T-helper 1 cell treated with Interleukin-12 subunit alpha and Interleukin-12 subunit beta and Interleukin-4 antibody, amounts not matched to agents 30 μg/mL and 1 μg/mL, for 36 hours (primary cell): ENCODE results near the gene CHRNA4.

ENCODE experiments used
- H3K27ac Mint-ChIP-seq: one replicate; pipeline ENCODE4 v1.8.0; 2021; ENCODE audit warnings: mild to moderate bottlenecking, mixed read lengths
- H3K27me3 Mint-ChIP-seq: one replicate; pipeline ENCODE4 v1.8.0; 2021; ENCODE audit warnings: low read depth, mixed read lengths
- H3K36me3 Mint-ChIP-seq: one replicate; pipeline ENCODE4 v1.8.0; 2021; ENCODE audit warnings: low read depth, mixed read lengths
- H3K4me1 Mint-ChIP-seq: one replicate; pipeline ENCODE4 v1.8.0; 2021; ENCODE audit warnings: low read depth, mixed read lengths
- H3K4me3 Mint-ChIP-seq: one replicate; pipeline ENCODE4 v1.8.0; 2021; ENCODE audit warnings: mild to moderate bottlenecking, moderate library complexity, mixed read lengths
- H3K9me3 Mint-ChIP-seq: one replicate; pipeline ENCODE4 v1.8.0; 2021; ENCODE audit warnings: mixed read lengths

CHRNA4 gene

DNA sequence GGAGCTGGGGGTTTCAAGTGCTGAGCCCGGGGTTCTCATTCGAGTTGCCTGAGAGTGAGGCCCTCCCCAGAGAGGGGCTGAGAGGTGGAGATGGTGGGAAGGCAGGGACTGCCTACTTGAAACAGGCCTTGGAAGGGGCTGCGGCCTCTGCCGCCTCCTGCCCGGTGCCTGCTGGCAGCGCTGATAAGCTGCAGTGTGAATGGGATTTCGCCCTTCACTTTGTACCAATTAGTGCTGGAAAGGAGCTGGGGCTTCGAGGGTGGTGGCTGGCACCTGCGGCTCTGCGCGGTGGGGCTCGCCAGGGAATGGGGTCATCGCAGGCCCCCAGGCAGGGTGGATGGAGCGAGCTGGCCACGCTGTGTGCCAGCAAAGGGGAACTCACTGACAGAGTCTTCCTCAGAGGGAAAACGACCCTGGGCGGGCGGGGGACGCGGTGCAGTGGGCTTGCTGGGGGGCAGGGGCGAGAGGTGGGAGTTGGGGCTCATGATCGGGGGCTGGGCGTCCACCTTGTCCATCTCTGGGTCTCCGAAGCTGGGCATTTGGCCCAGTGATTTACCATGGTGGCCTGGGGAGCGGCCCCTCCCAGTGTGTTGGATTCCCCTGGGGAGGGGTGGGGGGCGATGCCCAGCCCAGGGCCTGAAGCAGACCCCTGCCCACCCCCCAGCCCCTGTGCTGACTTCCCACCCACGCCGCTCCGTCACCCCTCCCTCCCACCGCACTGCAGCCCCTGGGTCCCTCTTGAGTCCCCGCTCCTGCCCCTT is 45.2 kb downstream of the CHRNA4 start:
- Mint-ChIP-seq H3K36me3 (no peaks in the 10 kb centered on the region), H3K9me3 (no peaks in the 10 kb centered on the region), H3K4me1 (no peaks in the 10 kb centered on the region), H3K4me3 (no peak overlapping the region), H3K27me3 (no peaks in the 10 kb centered on the region), H3K27ac (no peak overlapping the region)

DNA sequence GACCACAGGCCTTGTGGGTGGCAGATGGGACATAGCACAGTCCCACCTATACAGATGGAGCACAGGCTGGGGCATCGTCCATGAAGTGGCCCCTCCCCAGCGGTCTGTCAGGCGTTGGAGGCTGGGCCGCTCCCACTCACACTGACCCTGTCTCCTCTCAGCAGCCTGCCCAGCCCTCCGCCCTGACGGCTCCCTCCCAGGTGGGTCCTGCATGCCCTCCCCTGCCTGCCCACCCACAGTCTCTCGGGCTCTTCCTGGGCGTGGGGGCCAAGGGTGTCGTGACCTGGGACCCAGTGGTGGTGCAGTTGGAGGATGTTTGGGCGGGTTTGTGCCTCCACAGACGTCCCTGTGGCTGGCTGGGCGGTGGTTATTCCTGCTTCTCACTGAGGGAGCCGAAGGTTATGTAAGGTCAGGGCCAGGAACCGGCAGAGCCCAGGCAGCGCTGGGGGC is 45.9 kb downstream of the CHRNA4 start:
- Mint-ChIP-seq H3K27ac (no peak overlapping the region), H3K36me3 (no peaks in the 10 kb centered on the region), H3K9me3 (no peaks in the 10 kb centered on the region), H3K4me3 (no peak overlapping the region), H3K4me1 (no peaks in the 10 kb centered on the region), H3K27me3 (no peaks in the 10 kb centered on the region)

DNA sequence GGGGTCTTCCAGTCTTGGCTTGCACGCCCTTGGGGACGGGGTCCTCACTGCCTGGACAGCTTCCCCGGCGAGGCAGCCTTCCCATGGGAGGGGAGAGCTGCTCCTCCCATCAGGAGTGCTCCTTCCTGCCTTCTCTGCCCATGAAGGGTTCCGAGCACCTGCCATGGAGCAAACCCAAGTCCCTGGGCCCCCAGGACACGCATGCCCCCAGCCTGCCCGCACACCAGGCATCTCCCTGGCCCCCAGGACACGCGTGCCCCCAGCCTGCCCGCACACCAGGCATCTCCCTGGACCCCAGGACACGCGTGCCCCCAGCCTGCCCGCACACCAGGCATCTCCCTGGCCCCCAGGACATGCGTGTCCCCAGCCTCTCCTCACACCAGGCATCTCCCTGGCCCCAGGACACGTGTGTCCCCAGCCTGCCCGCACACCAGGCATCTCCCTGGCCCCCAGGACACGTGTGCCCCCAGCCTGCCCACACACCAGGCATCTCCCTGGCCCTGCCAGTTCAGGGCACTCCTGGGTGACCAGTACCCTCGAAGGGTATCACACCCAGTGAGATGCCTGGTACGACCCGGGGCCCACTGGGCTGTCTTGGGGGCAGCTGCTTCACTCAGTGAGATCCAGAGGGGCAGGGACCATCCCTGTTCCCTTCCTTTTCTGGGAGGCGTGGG is 46.4 kb downstream of the CHRNA4 start:
- H3K4me1 Mint-ChIP-seq: no peaks in the 10 kb centered on the region
- no peak overlapping the region for H3K4me3 Mint-ChIP-seq
- H3K9me3 Mint-ChIP-seq: no peaks in the 10 kb centered on the region
- no peaks in the 10 kb centered on the region for H3K36me3 Mint-ChIP-seq
- no peak overlapping the region for H3K27ac Mint-ChIP-seq
- H3K27me3 Mint-ChIP-seq: no peaks in the 10 kb centered on the region

DNA sequence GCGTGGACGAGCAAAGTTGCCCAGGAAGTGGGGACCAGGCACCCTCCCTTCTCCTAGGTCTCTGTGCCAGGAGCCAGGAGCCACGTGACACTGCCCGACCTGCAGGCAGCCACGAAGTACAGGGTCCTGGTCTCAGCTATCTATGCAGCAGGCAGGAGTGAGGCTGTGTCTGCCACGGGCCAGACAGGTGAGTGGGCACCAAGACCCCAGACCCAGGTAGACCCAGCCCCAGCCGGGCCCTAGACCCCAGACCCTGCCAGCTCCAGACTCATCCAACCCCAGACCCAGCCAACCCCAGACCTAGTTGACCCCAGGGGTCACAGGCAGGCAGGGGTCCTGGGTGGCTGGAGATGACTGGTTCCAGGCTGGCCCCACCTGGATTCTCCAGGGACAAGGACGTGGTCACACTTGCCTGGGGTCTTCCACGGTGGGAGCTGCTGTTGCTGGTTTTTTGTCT is 47.1 kb downstream of the CHRNA4 start:
- Mint-ChIP-seq H3K27me3 (no peaks in the 10 kb centered on the region), H3K9me3 (no peaks in the 10 kb centered on the region), H3K4me1 (no peaks in the 10 kb centered on the region), H3K36me3 (no peaks in the 10 kb centered on the region), H3K4me3 (no peak overlapping the region), H3K27ac (no peak overlapping the region)

DNA sequence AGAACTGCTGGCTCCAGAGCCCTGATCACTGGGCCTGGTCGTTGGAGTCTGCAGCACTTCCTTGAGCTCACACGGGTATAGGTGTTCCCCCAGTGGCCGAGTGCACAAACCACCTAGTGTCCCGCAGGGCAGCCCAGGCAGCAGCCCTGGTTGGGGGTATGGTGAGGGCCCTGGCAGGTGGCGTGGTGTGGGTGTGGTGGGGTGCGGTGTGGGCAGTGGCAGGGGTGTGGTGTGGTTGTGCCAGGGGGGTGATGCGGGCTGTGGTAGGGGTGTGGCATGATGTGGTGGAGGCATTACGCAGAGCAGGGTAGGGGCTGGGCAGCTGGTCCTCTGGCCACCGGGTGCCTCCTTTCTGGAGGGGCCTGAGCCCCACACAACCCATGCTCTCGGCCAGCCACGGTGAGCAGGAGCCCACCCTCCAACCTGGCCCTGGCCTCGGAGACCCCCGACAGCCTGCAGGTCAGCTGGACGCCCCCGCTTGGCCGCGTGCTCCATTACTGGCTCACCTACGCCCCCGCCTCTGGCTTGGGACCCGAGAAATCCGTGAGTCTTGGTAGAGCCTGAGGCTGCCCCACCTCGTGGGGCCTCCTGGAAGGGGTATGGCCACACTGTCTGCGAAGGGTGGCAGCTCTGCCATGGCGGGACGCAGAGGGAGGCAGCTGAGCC is 47.7 kb downstream of the CHRNA4 start:
- Mint-ChIP-seq H3K27me3 (no peaks in the 10 kb centered on the region), H3K4me3 (no peak overlapping the region), H3K27ac (no peak overlapping the region), H3K4me1 (no peaks in the 10 kb centered on the region), H3K36me3 (no peaks in the 10 kb centered on the region), H3K9me3 (no peaks in the 10 kb centered on the region)

DNA sequence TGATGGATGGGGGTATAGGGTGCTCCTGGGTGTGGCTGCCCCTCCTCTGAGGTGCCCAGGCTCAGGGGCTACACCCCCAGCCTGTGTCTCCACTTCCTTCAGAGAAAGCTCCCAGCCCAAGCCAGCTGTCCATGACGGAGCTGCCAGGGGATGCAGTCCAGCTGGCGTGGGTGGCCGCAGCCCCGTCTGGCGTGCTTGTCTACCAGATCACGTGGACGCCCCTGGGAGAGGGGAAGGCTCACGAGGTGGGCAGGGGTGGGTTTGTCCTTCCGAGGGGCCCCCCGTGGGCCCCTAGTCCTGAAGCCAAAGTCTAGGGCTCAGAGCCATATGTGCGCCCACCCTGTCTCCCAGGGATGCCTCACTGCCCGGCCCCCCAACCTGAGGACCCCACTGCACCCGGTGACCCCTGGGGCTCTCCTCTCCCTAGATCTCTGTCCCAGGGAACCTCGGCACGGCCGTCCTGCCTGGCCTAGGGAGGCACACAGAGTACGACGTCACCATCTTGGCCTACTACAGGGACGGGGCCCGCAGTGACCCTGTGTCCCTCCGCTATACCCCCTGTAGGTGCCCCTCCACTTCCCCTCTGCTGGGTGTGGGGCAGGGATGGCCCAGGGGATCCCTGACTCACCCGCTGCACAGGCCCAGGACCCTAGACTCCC is 48.3 kb downstream of the CHRNA4 start:
- no peak overlapping the region for H3K27ac Mint-ChIP-seq
- H3K4me3 Mint-ChIP-seq: no peak overlapping the region
- no peaks in the 10 kb centered on the region for H3K36me3 Mint-ChIP-seq

DNA sequence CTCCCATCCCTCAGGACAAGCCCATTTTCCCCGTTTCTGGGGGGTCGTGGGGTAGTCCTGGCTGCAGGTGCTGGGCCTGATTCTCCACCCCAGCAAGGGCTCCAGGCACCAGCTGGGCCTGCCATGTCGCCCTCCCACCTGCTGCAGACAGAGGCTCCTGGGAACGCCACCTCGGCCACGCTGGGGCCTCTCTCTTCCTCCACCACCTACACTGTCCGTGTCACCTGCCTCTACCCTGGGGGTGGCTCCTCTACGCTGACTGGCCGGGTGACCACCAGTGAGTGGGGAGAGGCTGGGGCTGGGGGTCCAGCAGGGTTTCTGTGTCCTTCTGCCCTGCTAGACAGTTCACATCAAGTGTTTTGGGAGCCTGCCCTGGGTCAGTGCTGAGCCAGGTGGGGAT is 48.9 kb downstream of the CHRNA4 start:
- Mint-ChIP-seq H3K4me3 (no peak overlapping the region), H3K27me3 (no peaks in the 10 kb centered on the region), H3K27ac (no peak overlapping the region), H3K4me1 (no peaks in the 10 kb centered on the region), H3K9me3 (no peaks in the 10 kb centered on the region), H3K36me3 (no peaks in the 10 kb centered on the region)

More for the DNA sequence above, 48.3 kb downstream of the CHRNA4 start:
- Mint-ChIP-seq H3K4me1 (no peaks in the 10 kb centered on the region), H3K27me3 (no peaks in the 10 kb centered on the region), H3K9me3 (no peaks in the 10 kb centered on the region)

DNA sequence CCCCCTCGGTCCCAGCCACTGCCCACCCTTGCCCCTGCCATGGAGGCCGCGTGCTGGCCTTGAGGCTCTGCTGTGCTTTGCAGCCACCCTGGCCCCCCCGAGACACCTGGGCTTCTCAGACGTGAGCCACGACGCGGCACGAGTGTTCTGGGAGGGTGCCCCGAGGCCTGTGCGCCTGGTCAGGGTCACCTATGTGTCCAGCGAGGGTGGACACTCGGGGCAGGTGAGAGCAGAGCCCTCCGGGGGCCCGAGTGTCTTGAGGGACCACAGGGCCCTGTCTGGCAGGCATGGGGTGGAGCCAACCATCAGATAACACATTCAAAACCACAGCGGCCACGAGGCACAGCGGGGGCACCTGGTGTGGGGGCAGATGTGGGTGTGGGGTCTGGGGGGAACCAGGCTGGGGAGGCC is 49.3 kb downstream of the CHRNA4 start:
- Mint-ChIP-seq H3K36me3 (no peaks in the 10 kb centered on the region), H3K27ac (no peak overlapping the region), H3K27me3 (no peaks in the 10 kb centered on the region)

DNA sequence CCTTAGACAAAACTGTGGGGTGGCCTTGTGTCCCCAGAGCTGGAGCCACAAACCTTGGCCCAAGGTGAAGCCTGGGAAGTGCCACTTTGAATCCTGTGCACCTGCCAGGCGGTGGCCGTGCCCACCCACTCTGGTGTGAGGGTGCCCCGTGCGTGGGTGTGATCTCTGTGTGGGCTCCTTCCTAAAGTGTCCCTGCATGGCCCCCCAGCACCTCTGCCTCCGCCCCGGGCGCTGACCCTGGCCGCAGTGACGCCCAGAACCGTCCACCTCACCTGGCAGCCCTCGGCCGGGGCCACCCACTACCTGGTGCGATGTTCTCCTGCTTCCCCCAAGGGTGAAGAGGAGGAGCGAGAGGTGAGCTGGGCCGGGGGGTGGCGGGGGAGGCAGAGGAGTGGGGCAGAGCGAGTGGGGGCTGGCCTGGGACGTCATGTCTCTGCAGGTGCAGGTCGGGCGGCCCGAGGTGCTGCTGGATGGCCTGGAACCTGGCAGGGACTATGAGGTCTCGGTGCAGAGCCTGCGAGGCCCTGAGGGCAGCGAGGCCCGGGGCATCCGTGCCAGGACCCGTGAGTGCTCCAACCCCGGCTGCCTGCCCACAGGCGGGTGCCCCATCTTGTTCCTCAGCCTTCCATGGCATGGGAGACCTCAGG is 49.8 kb downstream of the CHRNA4 start:
- Mint-ChIP-seq H3K9me3 (no peaks in the 10 kb centered on the region), H3K4me1 (no peaks in the 10 kb centered on the region), H3K27me3 (no peaks in the 10 kb centered on the region), H3K4me3 (no peak overlapping the region), H3K27ac (no peak overlapping the region), H3K36me3 (no peaks in the 10 kb centered on the region)

More for the DNA sequence above, 49.3 kb downstream of the CHRNA4 start:
- H3K4me1 Mint-ChIP-seq: no peaks in the 10 kb centered on the region
- H3K9me3 Mint-ChIP-seq: no peaks in the 10 kb centered on the region
- H3K4me3 Mint-ChIP-seq: no peak overlapping the region

DNA sequence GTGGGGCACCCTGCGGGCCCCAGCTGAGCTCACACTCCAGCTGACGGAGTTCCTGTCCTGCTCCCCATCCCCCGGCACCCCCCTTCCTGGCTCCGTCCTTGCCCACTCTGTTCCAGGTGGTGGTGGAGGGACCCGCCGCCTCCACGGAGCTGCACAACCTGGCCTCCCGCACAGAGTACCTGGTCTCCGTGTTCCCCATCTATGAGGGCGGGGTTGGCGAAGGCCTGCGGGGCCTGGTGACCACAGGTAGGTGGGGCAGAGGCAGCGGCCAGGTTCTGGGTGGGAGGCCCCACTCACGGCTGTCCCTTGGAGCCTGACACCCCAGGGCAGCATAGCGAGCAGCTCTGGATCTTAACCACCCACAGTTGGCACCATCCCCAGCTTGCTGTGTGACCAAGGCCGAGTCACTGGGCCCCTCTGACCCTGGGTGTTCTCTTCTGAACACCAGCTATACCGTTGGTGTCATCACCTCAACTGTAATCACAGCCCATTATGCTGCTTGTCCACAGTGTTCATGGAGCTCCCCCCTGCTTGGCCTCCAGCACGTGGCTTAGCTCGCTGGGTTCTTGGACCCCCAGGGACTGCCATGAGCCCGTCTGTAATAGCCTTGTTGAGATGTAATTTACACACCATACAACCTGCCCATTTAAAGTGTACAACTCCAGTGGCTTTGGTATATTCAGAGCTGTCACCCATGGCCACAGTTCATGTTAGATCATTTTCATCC is 50.7 kb downstream of the CHRNA4 start:
- Mint-ChIP-seq H3K36me3 (no peaks in the 10 kb centered on the region), H3K4me3 (no peak overlapping the region), H3K27ac (no peak overlapping the region), H3K27me3 (no peaks in the 10 kb centered on the region), H3K9me3 (no peaks in the 10 kb centered on the region), H3K4me1 (no peaks in the 10 kb centered on the region)

DNA sequence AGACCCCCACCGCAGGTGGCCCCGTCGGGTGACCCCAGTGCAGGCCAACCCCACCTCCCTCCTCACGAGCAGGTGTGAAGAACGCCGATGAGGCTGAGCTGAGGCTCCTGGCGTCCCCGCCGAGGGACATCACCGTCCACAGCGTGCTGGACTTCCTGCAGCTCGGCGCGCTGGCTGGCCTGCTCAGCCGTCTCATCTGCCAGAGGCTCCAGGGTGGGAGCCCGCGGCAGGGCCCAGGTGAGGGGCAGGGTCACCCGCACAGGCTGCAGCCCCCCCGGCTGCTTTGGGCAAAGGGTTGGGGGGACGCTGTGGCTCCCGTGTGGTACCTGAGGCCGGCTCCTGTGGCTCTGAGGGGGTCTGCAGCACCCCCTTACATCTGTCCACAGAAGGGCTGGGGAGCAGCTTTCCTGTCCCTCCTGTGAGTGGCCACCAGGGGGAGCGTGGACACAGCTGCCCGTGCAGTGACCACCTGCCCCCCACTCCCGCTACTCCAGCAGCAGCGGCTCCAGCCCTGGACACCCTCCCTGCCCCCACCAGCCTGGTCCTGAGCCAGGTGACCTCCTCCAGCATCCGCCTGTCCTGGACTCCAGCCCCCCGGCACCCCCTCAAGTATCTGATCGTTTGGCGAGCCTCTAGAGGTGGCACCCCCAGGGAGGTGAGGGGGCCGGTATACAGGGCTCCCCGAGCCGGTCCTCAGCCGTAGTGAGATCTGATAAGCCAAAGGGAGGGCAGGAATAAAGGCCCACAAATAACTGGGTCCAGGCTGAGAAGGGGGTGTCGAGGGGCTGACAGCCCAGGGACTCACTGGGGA is 51.7 kb downstream of the CHRNA4 start:
- no peaks in the 10 kb centered on the region for H3K9me3 Mint-ChIP-seq
- H3K4me1 Mint-ChIP-seq: no peaks in the 10 kb centered on the region
- no peaks in the 10 kb centered on the region for H3K27me3 Mint-ChIP-seq
- H3K4me3 Mint-ChIP-seq: no peak overlapping the region
- H3K27ac Mint-ChIP-seq: no peak overlapping the region
- no peaks in the 10 kb centered on the region for H3K36me3 Mint-ChIP-seq

DNA sequence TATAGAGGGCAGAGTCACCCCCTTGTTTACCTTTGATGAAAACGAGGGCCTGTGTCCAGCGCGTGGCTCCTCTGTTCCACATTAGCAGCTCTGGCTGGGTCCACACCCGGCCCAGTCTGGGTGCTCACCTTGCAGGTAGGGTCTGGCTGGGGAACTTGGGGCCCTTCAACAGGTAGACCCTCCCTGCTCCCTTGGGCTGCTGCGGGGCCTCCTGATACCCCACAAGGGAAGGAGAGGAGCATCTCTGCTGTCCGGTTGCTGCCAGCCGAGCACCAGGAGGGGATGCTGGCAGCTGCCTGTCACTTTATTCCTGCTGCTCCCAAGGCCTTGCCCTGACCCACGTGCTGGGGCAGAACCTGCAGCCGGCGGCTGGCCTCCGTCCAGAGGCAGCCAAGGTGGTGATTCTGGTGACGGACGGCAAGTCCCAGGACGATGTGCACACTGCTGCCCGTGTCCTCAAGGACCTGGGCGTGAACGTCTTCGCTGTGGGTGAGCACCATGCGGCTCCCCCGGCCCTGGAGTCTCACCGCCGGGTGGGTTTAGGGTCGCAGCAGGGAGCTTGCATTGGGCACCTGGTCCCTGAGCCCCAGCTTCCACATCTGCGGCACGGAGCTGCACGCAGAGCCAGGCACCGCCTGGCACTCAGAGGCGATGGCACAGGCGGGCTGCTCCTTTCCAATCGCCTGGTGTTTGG is 52.8 kb downstream of the CHRNA4 start:
- no peak overlapping the region for H3K27ac Mint-ChIP-seq
- H3K36me3 Mint-ChIP-seq: no peaks in the 10 kb centered on the region
- no peak overlapping the region for H3K4me3 Mint-ChIP-seq
- H3K9me3 Mint-ChIP-seq: no peaks in the 10 kb centered on the region
- no peaks in the 10 kb centered on the region for H3K27me3 Mint-ChIP-seq
- no peaks in the 10 kb centered on the region for H3K4me1 Mint-ChIP-seq
